Stromal cell of bone marrow (primary cell): ENCODE measurements around the gene CHN1.

Source experiments
- DNase-seq: peaks from one replicate; pipeline ENCODE4 v3.0.0-alpha.2; 2012; ENCODE audit warnings: low read depth

Gene CHN1

GRCh38 chr2:175004980-175005732 lies at the start of gene CHN1:
TSS of gene CHN1 (minus strand) at chr2:175005381. CDS start at chr2:175004912, 469 bp downstream.
- peak; percentile 27 for DNase-seq

- no peak for DNase-seq
Measured at GRCh38 chr2:175054340-175054739, 49.2 kb upstream of the CHN1 start.

- DNase-seq: no peak
Measured at GRCh38 chr2:175049661-175050060, 44.5 kb upstream of the CHN1 start.

- no peak for DNase-seq
Measured at GRCh38 chr2:175048275-175048674, 43.1 kb upstream of the CHN1 start.

GRCh38 chr2:175039490-175039889 lies 34.3 kb upstream of the CHN1 start:
- no peak for DNase-seq

GRCh38 chr2:175039031-175039430 lies 33.9 kb upstream of the CHN1 start:
- DNase-seq: no peak

GRCh38 chr2:175037941-175038340 lies 32.8 kb upstream of the CHN1 start:
- DNase-seq: no peak

GRCh38 chr2:175036582-175037018 lies 31.4 kb upstream of the CHN1 start:
- peak; percentile 5 for DNase-seq

- no peak for DNase-seq
Measured at GRCh38 chr2:175035806-175036205, 30.6 kb upstream of the CHN1 start.

- DNase-seq: no peak
Measured at GRCh38 chr2:175034716-175035115, 29.5 kb upstream of the CHN1 start.

GRCh38 chr2:175030380-175031271 lies 25.4 kb upstream of the CHN1 start:
- DNase-seq: peak; percentile 29

GRCh38 chr2:175027755-175028154 lies 22.6 kb upstream of the CHN1 start:
- DNase-seq: no peak

GRCh38 chr2:175026385-175026784 lies 21.2 kb upstream of the CHN1 start:
- no peak for DNase-seq

- peak; percentile 49 for DNase-seq
Measured at GRCh38 chr2:175025946-175026345, 20.8 kb upstream of the CHN1 start.

- DNase-seq: no peak
Measured at GRCh38 chr2:175025233-175025632, 20.1 kb upstream of the CHN1 start.

GRCh38 chr2:175022923-175023322 lies 17.7 kb upstream of the CHN1 start:
- no peak for DNase-seq

GRCh38 chr2:175019566-175020327 lies 14.6 kb upstream of the CHN1 start:
- DNase-seq: no peak

- no peak for DNase-seq
Measured at GRCh38 chr2:175017618-175018414, 12.6 kb upstream of the CHN1 start.

- no peak for DNase-seq
Measured at GRCh38 chr2:175015340-175015739, 10.2 kb upstream of the CHN1 start.

GRCh38 chr2:175012516-175012915 lies 7.3 kb upstream of the CHN1 start:
- no peak for DNase-seq

GRCh38 chr2:175011505-175011904 lies 6.3 kb upstream of the CHN1 start:
- no peak for DNase-seq
